SK-N-SH (cell line): ENCODE results near the gene ZIK1.

ENCODE experiments used
- CHD2 ChIP-seq: fragments of 150-350 bp; IDR thresholded peaks from 2 replicates; pipeline ENCODE4 v1.6.1; 2018; ENCODE audit warnings: low read length; ENCODE audit not compliant: partially characterized antibody
- CTCF ChIP-seq: fragments of 200-600 bp; sonication (generic); IDR thresholded peaks from 2 replicates; pipeline ENCODE4 v1.6.1; 2017; ENCODE audit warnings: antibody characterized with exemption, mild to moderate bottlenecking, moderate library complexity
- EP300 ChIP-seq, 2 experiments: IDR thresholded peaks; 2 replicates each; pipeline versions ENCODE4 v1.4.0 to v1.6.1; 2012; ENCODE audit warnings: borderline replicate concordance in 1 of 2, low read depth in 1 of 2, low read length in 1 of 2
- EZH2phosphoT487 ChIP-seq: fragments of 200-600 bp; sonication (generic); IDR thresholded peaks from 2 replicates; pipeline ENCODE4 v1.6.1; 2017; ENCODE audit warnings: low read depth, mixed run types, mild to moderate bottlenecking, antibody characterized with exemption, moderate library complexity, borderline replicate concordance
- JUND ChIP-seq: IDR thresholded peaks from 2 replicates; pipeline ENCODE4 v1.4.0; 2012
- NRF1 ChIP-seq: IDR thresholded peaks from 2 replicates; pipeline ENCODE4 v1.6.1; 2012; ENCODE audit warnings: low read depth, mild to moderate bottlenecking, low read length
- RFX5 ChIP-seq: IDR thresholded peaks from 2 replicates; pipeline ENCODE4 v1.6.1; 2012; ENCODE audit warnings: mild to moderate bottlenecking, improper control_type of control experiment, low read length
- RXRA ChIP-seq: IDR thresholded peaks from 2 replicates; pipeline ENCODE4 v1.4.0; 2012; ENCODE audit warnings: low read depth, mild to moderate bottlenecking, borderline replicate concordance
- SMC3 ChIP-seq: IDR thresholded peaks from 2 replicates; pipeline ENCODE4 v1.6.1; 2012; ENCODE audit warnings: low read depth, low read length, improper control_type of control experiment
- YY1 ChIP-seq: IDR thresholded peaks from 2 replicates; pipeline ENCODE4 v1.4.0; 2012; ENCODE audit warnings: low read depth, mild to moderate bottlenecking
- TF ChIP-seq, protein P1 (sequence below): IDR thresholded peaks from 2 replicates; pipeline ENCODE4 v1.6.1; 2012; ENCODE audit warnings: mild to moderate bottlenecking, low read depth, low read length, moderate library complexity
- TF ChIP-seq, protein P2 (sequence below): fragments of 150-350 bp; IDR thresholded peaks from 2 replicates; pipeline ENCODE4 v1.6.1; 2017; ENCODE audit warnings: antibody characterized with exemption, low read length, low read depth, borderline replicate concordance

DNA sequence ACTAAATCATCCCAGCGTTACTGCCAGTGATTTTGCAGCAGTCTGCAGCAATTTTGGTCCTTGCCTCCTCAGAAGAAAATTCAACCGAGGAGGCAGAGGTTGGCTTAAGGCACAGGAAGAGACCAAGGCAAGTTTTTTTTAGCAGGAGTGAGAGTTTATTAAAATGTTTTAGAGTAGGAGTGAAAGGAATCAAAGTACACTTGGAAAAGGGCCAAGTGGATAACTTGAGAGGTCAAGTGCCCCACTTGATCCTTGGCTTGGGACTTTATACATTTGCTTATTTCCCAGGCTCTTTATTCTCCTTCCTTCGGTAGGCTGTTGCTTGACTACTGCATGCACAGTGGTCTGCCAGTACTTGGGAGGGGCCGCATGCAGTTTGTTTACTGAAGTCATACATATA lies 27.2 kb downstream of the ZIK1 start:
- TF ChIP-seq CTCF: no peak
- no peak for TF ChIP-seq RFX5
- TF ChIP-seq, protein P1, sequence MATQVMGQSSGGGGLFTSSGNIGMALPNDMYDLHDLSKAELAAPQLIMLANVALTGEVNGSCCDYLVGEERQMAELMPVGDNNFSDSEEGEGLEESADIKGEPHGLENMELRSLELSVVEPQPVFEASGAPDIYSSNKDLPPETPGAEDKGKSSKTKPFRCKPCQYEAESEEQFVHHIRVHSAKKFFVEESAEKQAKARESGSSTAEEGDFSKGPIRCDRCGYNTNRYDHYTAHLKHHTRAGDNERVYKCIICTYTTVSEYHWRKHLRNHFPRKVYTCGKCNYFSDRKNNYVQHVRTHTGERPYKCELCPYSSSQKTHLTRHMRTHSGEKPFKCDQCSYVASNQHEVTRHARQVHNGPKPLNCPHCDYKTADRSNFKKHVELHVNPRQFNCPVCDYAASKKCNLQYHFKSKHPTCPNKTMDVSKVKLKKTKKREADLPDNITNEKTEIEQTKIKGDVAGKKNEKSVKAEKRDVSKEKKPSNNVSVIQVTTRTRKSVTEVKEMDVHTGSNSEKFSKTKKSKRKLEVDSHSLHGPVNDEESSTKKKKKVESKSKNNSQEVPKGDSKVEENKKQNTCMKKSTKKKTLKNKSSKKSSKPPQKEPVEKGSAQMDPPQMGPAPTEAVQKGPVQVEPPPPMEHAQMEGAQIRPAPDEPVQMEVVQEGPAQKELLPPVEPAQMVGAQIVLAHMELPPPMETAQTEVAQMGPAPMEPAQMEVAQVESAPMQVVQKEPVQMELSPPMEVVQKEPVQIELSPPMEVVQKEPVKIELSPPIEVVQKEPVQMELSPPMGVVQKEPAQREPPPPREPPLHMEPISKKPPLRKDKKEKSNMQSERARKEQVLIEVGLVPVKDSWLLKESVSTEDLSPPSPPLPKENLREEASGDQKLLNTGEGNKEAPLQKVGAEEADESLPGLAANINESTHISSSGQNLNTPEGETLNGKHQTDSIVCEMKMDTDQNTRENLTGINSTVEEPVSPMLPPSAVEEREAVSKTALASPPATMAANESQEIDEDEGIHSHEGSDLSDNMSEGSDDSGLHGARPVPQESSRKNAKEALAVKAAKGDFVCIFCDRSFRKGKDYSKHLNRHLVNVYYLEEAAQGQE: no peak
- TF ChIP-seq, protein P2, sequence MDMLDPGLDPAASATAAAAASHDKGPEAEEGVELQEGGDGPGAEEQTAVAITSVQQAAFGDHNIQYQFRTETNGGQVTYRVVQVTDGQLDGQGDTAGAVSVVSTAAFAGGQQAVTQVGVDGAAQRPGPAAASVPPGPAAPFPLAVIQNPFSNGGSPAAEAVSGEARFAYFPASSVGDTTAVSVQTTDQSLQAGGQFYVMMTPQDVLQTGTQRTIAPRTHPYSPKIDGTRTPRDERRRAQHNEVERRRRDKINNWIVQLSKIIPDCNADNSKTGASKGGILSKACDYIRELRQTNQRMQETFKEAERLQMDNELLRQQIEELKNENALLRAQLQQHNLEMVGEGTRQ: no peak
- TF ChIP-seq CHD2: no peak
- TF ChIP-seq EP300 (IDR thresholded peaks at IDR 0.05; ENCODE audit: borderline replicate concordance in 1 of 2, low read depth in 1 of 2, low read length in 1 of 2): no peak
- no peak for TF ChIP-seq JUND
- TF ChIP-seq RXRA: no peak
- TF ChIP-seq YY1: no peak
- TF ChIP-seq NRF1: no peak
- no peak for TF ChIP-seq EZH2phosphoT487
- no peak for TF ChIP-seq SMC3
